ENCODE data around the gene GHR. TPM values are rescaled to one million over a fixed set of nuclear protein-coding genes. Genes with fewer than 3 reads are reported as not detected.

Gene GHR
- total RNA-seq, 2 experiments from 2014 or later = not detected

- TF ChIP-seq CTCF (IDR thresholded peaks at IDR 0.05) = no peak
- Mint-ChIP-seq H3K9me3 (no peaks in the 10 kb centered on the region), H3K27me3 (peaks cover 5% of the 10 kb centered on the region), H3K4me3 (no peak overlapping the region), H3K27ac (no peak overlapping the region), H3K36me3 (ENCODE audit: low read depth) (no peaks in the 10 kb centered on the region), H3K4me1 (ENCODE audit: low read depth) (no peaks in the 10 kb centered on the region)
- intact Hi-C loops (cut with micrococcal nuclease) = no loop called here
- ATAC-seq = no peak
- ChIA-PET POLR2A (no interaction called here), CTCF (interaction anchor here (1.7 kb wide), 1 partner anchor 58 kb away, joined by 4 read pairs; no protein-coding TSS in a partner anchor)
- no peak for DNase-seq
These were observed 218.2 kb downstream of the GHR start for GRCh38 chr5:42641336-42642005.

- POLR2A ChIA-PET = no interaction called here
- TF ChIP-seq CTCF (IDR thresholded peaks at IDR 0.05) = no peak
- DNase-seq = no peak
- Mint-ChIP-seq H3K4me1 (ENCODE audit: low read depth) (no peaks in the 10 kb centered on the region), H3K9me3 (no peaks in the 10 kb centered on the region), H3K4me3 (no peak overlapping the region), H3K36me3 (ENCODE audit: low read depth) (no peaks in the 10 kb centered on the region), H3K27ac (no peak overlapping the region), H3K27me3 (peaks cover 5% of the 10 kb centered on the region)
- no peak for ATAC-seq
- intact Hi-C loops (cut with micrococcal nuclease) = no loop called here
- CTCF ChIA-PET = interaction anchor here (1.7 kb wide), 1 partner anchor 59 kb away, joined by 4 read pairs; no protein-coding TSS in a partner anchor
These were observed 218.8 kb downstream of the GHR start for GRCh38 chr5:42642006-42642405.

- Mint-ChIP-seq H3K4me1 (ENCODE audit: low read depth) (no peaks in the 10 kb centered on the region), H3K9me3 (no peaks in the 10 kb centered on the region), H3K27me3 (peaks cover 5% of the 10 kb centered on the region), H3K36me3 (ENCODE audit: low read depth) (no peaks in the 10 kb centered on the region), H3K4me3 (no peak overlapping the region), H3K27ac (no peak overlapping the region)
- ChIA-PET POLR2A (no interaction called here), CTCF (no interaction called here)
- TF ChIP-seq CTCF (IDR thresholded peaks at IDR 0.05) = no peak
- no peak for DNase-seq
- no peak for ATAC-seq
- intact Hi-C loops (cut with micrococcal nuclease) = no loop called here
These were observed 220.1 kb downstream of the GHR start for GRCh38 chr5:42643360-42643759.

- H3K27ac Mint-ChIP-seq = no peak overlapping the region
- H3K36me3 Mint-ChIP-seq (ENCODE audit: low read depth) = no peaks in the 10 kb centered on the region
- no peak overlapping the region for H3K4me3 Mint-ChIP-seq
- CTCF ChIA-PET = no interaction called here
- ATAC-seq (no peak), DNase-seq (no peak)
- POLR2A ChIA-PET = no interaction called here
- H3K4me1 Mint-ChIP-seq (ENCODE audit: low read depth) = no peaks in the 10 kb centered on the region
- H3K9me3 Mint-ChIP-seq = no peaks in the 10 kb centered on the region
- no peak for TF ChIP-seq CTCF (IDR thresholded peaks at IDR 0.05)
- H3K27me3 Mint-ChIP-seq = peaks cover 5% of the 10 kb centered on the region
- intact Hi-C loops (cut with micrococcal nuclease) = no loop called here
These were observed 221.9 kb downstream of the GHR start for GRCh38 chr5:42645138-42645537.

- Mint-ChIP-seq H3K27ac (no peak overlapping the region), H3K27me3 (peaks cover 3% of the 10 kb centered on the region), H3K4me3 (no peak overlapping the region), H3K36me3 (ENCODE audit: low read depth) (no peaks in the 10 kb centered on the region), H3K9me3 (no peaks in the 10 kb centered on the region), H3K4me1 (ENCODE audit: low read depth) (no peaks in the 10 kb centered on the region)
- TF ChIP-seq CTCF (IDR thresholded peaks at IDR 0.05) = no peak
- no peak for ATAC-seq
- ChIA-PET POLR2A (no interaction called here), CTCF (interaction anchor here (1.8 kb wide), 1 partner anchor 242 kb away, joined by 4 read pairs; no protein-coding TSS in a partner anchor)
- intact Hi-C loops (cut with micrococcal nuclease) = no loop called here
- DNase-seq = no peak
These were observed 224.8 kb downstream of the GHR start for GRCh38 chr5:42648036-42648435.

Measured in activated CD8-positive, alpha-beta T cell treated with anti-CD3 and anti-CD28 coated beads for 36 hours (primary cell).